PC-9 (cell line): ENCODE results near the gene SLC46A2. TPM values are rescaled to one million over a fixed set of nuclear protein-coding genes. Genes with fewer than 3 reads are reported as not detected.

Source experiments
- BruUV-seq: library from RNA; stranded (reverse); fragments of 400-500 nt; replicated peaks from 2 replicates; lab custom pipeline; 2021; lab: Mats Ljungman, UMichigan
- CTCF ChIA-PET: fragments of 300-600 bp; sonication (Branson Sonifier 250); formaldehyde crosslinking; loops from one replicate; lab custom pipeline; 2022; ENCODE audit warnings: antibody characterized with exemption; lab: Charles Lee
- POLR2A ChIA-PET: fragments of 300-600 bp; sonication (Branson Sonifier 250); formaldehyde crosslinking; loops from one replicate; lab custom pipeline; 2022; ENCODE audit warnings: antibody characterized with exemption; ENCODE audit not compliant: unreplicated experiment; lab: Charles Lee
- DNase-seq, 2 experiments: peaks; one replicate each; pipeline versions ENCODE4 v3.0.0 to v3.0.0-alpha.2; 2015 to 2022; ENCODE audit warnings: mixed read lengths in 1 of 2
- H2AFZ ChIP-seq: fragments of 200-600 bp; sonication (generic); 2 replicates; pipeline ENCODE4 v1.8.1; 2017; ENCODE audit warnings: antibody characterized with exemption
- H3F3A ChIP-seq: fragments of 200-600 bp; sonication (generic); 2 replicates; pipeline ENCODE4 v1.8.1; 2017; ENCODE audit warnings: antibody characterized with exemption, mild to moderate bottlenecking, low read depth; ENCODE audit not compliant: insufficient read depth
- H3K27ac ChIP-seq: fragments of 200-600 bp; sonication (generic); 2 replicates; pipeline ENCODE4 v1.6.1; 2016; ENCODE audit warnings: mixed run types
- H3K27me3 ChIP-seq: fragments of 200-600 bp; sonication (generic); 2 replicates; pipeline ENCODE4 v1.6.1; 2016; ENCODE audit warnings: low read depth, mixed run types; ENCODE audit not compliant: insufficient read depth
- H3K36me3 ChIP-seq: fragments of 200-600 bp; sonication (generic); 2 replicates; pipeline ENCODE4 v1.6.1; 2016; ENCODE audit warnings: low read depth, mixed run types
- H3K4me1 ChIP-seq: fragments of 200-600 bp; sonication (generic); replicated peaks from 2 replicates; pipeline ENCODE4 v1.6.1; 2016; ENCODE audit warnings: mixed run types; ENCODE audit not compliant: insufficient read depth
- H3K4me2 ChIP-seq: fragments of 200-600 bp; sonication (generic); 2 replicates; pipeline ENCODE4 v1.6.1; 2017; ENCODE audit warnings: mixed run types
- H3K4me3 ChIP-seq: fragments of 200-600 bp; sonication (generic); 2 replicates; pipeline ENCODE4 v1.6.1; 2016; ENCODE audit warnings: mixed run types
- H3K79me2 ChIP-seq: fragments of 200-600 bp; sonication (generic); 2 replicates; pipeline ENCODE4 v1.6.1; 2017; ENCODE audit warnings: low read depth, mixed run types
- H3K9me2 ChIP-seq: fragments of 200-600 bp; sonication (generic); 2 replicates; pipeline ENCODE4 v1.8.1; 2017; ENCODE audit warnings: mild to moderate bottlenecking; ENCODE audit not compliant: insufficient read depth
- H3K9me3 ChIP-seq: fragments of 200-600 bp; sonication (generic); 2 replicates; pipeline ENCODE4 v1.8.1; 2016; ENCODE audit warnings: low read depth; ENCODE audit not compliant: insufficient read depth
- H4K20me1 ChIP-seq: fragments of 200-600 bp; sonication (generic); 2 replicates; pipeline ENCODE4 v1.8.1; 2017; ENCODE audit not compliant: insufficient read depth
- CTCF ChIP-seq: fragments of 200-600 bp; sonication (generic); conservative IDR thresholded peaks from 2 replicates; pipeline ENCODE4 v1.6.1; 2017; ENCODE audit warnings: mixed run types, antibody characterized with exemption, mild to moderate bottlenecking, moderate library complexity
- EZH2 ChIP-seq: fragments of 200-600 bp; sonication (generic); IDR thresholded peaks from 2 replicates; pipeline ENCODE4 v1.8.0; 2017; ENCODE audit warnings: antibody characterized with exemption, low read depth
- intact Hi-C: fragments of 100-400 bp; cut with micrococcal nuclease; formaldehyde crosslinking; loops from one replicate; pipeline ENCODE4 v1.10.0; 2022; ENCODE audit not compliant: unreplicated experiment
- total RNA-seq: library from RNA; stranded (reverse); gene quantifications from 2 replicates; pipeline ENCODE4 v1.2.3, GENCODE V29; 2021

The SLC46A2 gene
- total RNA-seq, 1 experiment from 2014 or later = not detected

GRCh38 chr9:112925058-112925641 is 34.5 kb upstream of the SLC46A2 start:
- ChIA-PET POLR2A (no interaction called here), CTCF (interaction anchor here (0.6 to 0.8 kb wide), 2 partner anchors 187 to 669 kb away, joined by 3 to 16 read pairs; no protein-coding TSS in a partner anchor)
- Histone ChIP-seq H4K20me1 (no peaks in the 10 kb centered on the region), H3K9me2 (no peaks in the 10 kb centered on the region), H3K27ac (no peak overlapping the region), H3K79me2 (no peaks in the 10 kb centered on the region), H3K27me3 (no peaks in the 10 kb centered on the region), H3K36me3 (no peaks in the 10 kb centered on the region), H3K4me1 (0 out of 2 replicates have a peak, but pooled peaks cover 4% of the 10 kb centered on the region), H2AFZ (no peak overlapping the region), H3F3A (no peaks in the 10 kb centered on the region), H3K4me3 (no peak overlapping the region), H3K9me3 (no peaks in the 10 kb centered on the region), H3K4me2 (0 out of 2 replicates have a peak overlapping the region, but pooled peaks have one; percentile 5)
- DNase-seq = peak; percentile 37 to 38
- intact Hi-C loops = loop anchor here (1.0 to 10.0 kb wide), 3 partner anchors 263 to 732 kb away; partner anchors contain the start of genes CDC26 and PRPF4
- BruUV-seq = no TSS peak
- TF ChIP-seq EZH2 (no peak), CTCF (peak; percentile 68)

- no peak overlapping the region for H3K4me3 ChIP-seq
- ChIA-PET CTCF (no interaction called here), POLR2A (no interaction called here)
- intact Hi-C loops = loop anchor here (5.0 to 10.0 kb wide), 2 partner anchors 191 to 353 kb away; partner anchors contain the start of genes CDC26 and PRPF4
- BruUV-seq = no TSS peak
- no peaks in the 10 kb centered on the region for H3K36me3 ChIP-seq
- peaks cover 19% of the 10 kb centered on the region for H3F3A ChIP-seq
- TF ChIP-seq CTCF (peak; percentile 57; the same call in 1 of the 2 replicates), EZH2 (no peak)
- no peak overlapping the region for H3K27ac ChIP-seq
- no peaks in the 10 kb centered on the region for H3K79me2 ChIP-seq
- H3K27me3 ChIP-seq = no peaks in the 10 kb centered on the region
- H3K4me1 ChIP-seq = peaks cover 28% of the 10 kb centered on the region
- H3K9me2 ChIP-seq = no peaks in the 10 kb centered on the region
- no peak overlapping the region for H2AFZ ChIP-seq
- no peaks in the 10 kb centered on the region for H4K20me1 ChIP-seq
- DNase-seq = peak in 1 of 2 experiments; percentile 50
- no peak overlapping the region for H3K4me2 ChIP-seq
- no peaks in the 10 kb centered on the region for H3K9me3 ChIP-seq
Measured at GRCh38 chr9:112921549-112921948, 30.9 kb upstream of the SLC46A2 start.

GRCh38 chr9:112917987-112918362 is 27.3 kb upstream of the SLC46A2 start:
- Histone ChIP-seq H3K4me3 (no peak overlapping the region), H3K9me3 (no peaks in the 10 kb centered on the region), H3K9me2 (no peaks in the 10 kb centered on the region), H3K4me1 (peaks cover 26% of the 10 kb centered on the region), H3K4me2 (peak overlapping the region; percentile 56), H2AFZ (no peak overlapping the region), H3K79me2 (no peaks in the 10 kb centered on the region), H3F3A (peaks cover 19% of the 10 kb centered on the region), H4K20me1 (no peaks in the 10 kb centered on the region), H3K27ac (no peak overlapping the region), H3K27me3 (no peaks in the 10 kb centered on the region), H3K36me3 (no peaks in the 10 kb centered on the region)
- DNase-seq = no peak
- intact Hi-C loops = no loop called here
- ChIA-PET POLR2A (no interaction called here), CTCF (interaction anchor here (0.5 kb wide), 1 partner anchor 407 kb away, joined by 5 read pairs; no protein-coding TSS in a partner anchor)
- TF ChIP-seq CTCF (no peak), EZH2 (no peak)
- BruUV-seq = no TSS peak
